AG09319 (cell line): ENCODE measurements around the gene RBM47.

Experiments
- DNase-seq: peaks from one replicate; pipeline ENCODE4 v3.0.0-alpha.2; 2010; ENCODE audit warnings: low read depth; ENCODE audit errors: extremely low read depth
- CTCF ChIP-seq: IDR thresholded peaks from 2 replicates; pipeline ENCODE4 v1.5.1; 2011; ENCODE audit warnings: low read depth, mild to moderate bottlenecking, inconsistent platforms, low read length, moderate library complexity

RBM47 gene

DNA sequence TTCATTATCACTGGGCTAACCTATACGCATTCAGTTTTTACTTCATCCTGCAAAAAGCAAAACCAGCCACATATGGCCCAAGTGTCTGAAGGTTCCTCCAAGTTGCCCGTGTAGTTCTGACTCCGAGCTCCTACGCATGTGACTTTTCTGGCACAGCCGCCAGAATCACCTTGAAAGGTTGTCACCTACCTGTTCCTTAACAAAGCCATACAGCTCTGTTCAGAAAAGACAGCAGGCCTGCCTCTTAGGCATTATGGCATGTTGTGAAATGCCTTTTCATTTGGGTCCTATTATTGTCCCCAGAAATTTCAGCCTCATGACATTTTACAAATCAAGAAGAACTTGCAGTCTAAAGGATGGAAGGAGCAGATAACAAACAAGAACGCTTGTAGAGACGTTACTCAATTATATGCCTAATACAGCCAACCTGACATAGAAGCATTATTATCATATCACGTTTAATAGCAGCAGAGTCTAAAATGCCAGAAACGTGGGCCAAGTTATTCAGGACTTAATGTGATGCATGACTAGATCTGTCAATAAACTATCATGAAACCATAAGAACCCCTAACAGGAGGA is 118.5 kb downstream of the RBM47 start:
- no peak for DNase-seq
- no peak for TF ChIP-seq CTCF

GRCh38 chr4:40507977-40508376 is 121.7 kb downstream of the RBM47 start:
- DNase-seq = no peak
- no peak for TF ChIP-seq CTCF

- no peak for TF ChIP-seq CTCF
- no peak for DNase-seq
Measured at GRCh38 chr4:40506492-40506891, 123.2 kb downstream of the RBM47 start.

DNA sequence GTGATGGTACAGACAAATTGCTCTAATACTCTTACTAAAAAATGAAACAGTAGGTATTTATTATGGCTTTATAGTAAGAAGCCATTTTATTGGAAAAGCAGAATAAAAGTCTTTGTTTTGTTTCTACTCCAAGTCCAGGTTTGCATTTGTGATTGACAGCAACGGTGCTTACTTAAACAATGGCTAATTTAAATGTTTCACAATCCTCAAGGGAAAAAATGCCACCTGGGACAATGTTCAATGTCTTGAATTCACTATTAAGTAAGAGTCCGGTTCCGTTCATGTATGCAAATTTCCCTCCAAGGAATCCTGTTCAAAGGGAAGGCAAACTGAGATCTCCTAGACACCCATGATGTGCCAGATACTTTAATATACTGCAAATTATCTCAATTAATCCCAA is 123.6 kb downstream of the RBM47 start:
- DNase-seq = no peak
- no peak for TF ChIP-seq CTCF

DNA sequence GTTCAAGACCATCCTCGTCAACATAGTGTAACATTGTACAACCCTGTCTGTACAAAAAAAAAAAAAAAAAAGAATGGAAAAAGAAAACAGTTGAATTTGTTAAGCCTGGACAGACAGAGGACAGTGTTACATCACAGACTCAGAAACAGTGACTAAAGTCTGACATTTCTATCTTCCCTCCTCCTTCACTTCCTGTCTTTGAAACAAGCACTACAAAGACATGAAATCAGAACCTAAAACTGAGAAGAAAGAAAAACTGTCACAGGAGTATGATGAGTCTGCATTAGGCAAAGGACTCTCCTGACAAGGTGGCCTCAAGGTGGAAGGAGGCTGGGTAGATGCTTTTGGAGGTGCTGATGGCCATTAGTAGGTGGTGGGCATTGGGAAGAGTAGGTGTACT is 126.7 kb downstream of the RBM47 start:
- no peak for DNase-seq
- TF ChIP-seq CTCF = no peak

DNA sequence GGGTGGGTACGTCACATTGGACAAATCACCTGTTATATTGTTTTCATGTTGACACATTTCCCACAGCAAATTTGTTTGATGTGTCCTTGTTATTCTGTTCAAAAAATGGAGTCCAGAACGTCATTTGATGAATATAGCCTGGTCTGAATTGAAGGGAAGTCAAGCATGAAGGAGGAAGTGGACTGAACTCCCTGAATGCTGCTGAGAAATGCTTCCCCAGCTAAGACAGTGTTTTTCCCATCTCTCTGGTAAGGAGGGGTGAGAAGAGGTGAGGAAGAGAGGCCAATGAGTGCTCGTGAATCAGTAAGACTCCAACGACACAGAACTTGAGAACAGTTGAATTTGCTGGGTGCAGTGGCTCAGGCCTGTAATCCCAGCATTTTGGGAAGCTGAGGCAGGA is 127.4 kb downstream of the RBM47 start:
- TF ChIP-seq CTCF = no peak
- DNase-seq = no peak

DNA sequence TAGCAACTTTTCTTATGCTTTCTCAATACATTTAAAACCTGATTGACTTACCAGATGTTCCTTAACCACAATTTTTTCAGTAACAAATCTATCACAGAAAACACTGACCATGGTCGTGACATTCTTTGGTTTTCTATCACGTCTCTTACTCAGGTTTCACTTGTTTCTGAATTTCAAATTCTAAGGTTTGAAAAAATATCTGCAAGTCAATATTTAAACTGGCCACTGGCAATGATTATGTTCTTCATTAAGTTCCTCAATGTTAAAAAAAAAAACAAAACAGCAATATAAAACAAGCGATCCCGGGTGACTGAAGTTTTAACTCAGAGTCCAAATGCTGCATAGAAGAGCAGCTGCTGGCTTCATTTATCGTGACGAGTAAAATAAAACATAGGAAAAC is 128.9 kb downstream of the RBM47 start:
- no peak for DNase-seq
- TF ChIP-seq CTCF = no peak
